HepG2 (cell line): Measurements from ENCODE around the gene FIBCD1. TPM values are rescaled to one million over a fixed set of nuclear protein-coding genes. Genes with fewer than 3 reads are reported as not detected.

Experiments
- ELF4 ChIP-seq: sonication (generic); formaldehyde crosslinking; IDR thresholded peaks from 2 replicates; pipeline ENCODE4 v1.5.0; 2020; ENCODE audit warnings: missing genetic modification reagents, mild to moderate bottlenecking, moderate library complexity, borderline replicate concordance
- NR2F6 ChIP-seq, 2 experiments: IDR thresholded peaks; 2 replicates each; pipeline ENCODE4 v1.6.1; 2016; ENCODE audit warnings: antibody characterized with exemption in 1 of 2, mild to moderate bottlenecking in 1 of 2
- PAF1 ChIP-seq: IDR thresholded peaks from 2 replicates; pipeline ENCODE4 v1.6.1; 2016; ENCODE audit warnings: missing genetic modification reagents, missing compliant biosample characterization
- polyA plus RNA-seq, 8 experiments: library from polyadenylated mRNA; depleted of rRNA in 3 of 8; stranded (reverse) in 7 of 8; unstranded in 1 of 8; fragments of >200 nt; fragmentation: Illumina TruSeq in 4 of 8; extraction: Trizol in 4 of 8; gene quantifications; 2 replicates each; pipeline versions ENCODE4 v1.2.1 to v1.2.3, GENCODE V29; 2011 to 2016; ENCODE audit warnings: low read depth in 4 of 8, missing spikeins in 1 of 8, mixed read lengths in 1 of 8; ENCODE audit not compliant: insufficient read depth in 1 of 8
- total RNA-seq, 5 experiments: library from RNA; depleted of rRNA; stranded (reverse); fragments of >200 nt; fragmentation: Illumina TruSeq; extraction: Trizol; gene quantifications; 2 replicates each; pipeline ENCODE4 v1.2.3, GENCODE V29; 2016; ENCODE audit warnings: low read depth in 1 of 5
- TF ChIP-seq, protein P1 (sequence below): sonication (generic); formaldehyde crosslinking; IDR thresholded peaks from 2 replicates; pipeline ENCODE4 v1.5.0; 2020; ENCODE audit warnings: mild to moderate bottlenecking, missing genetic modification reagents, borderline replicate concordance
- TF ChIP-seq, protein P2 (sequence below): sonication (generic); formaldehyde crosslinking; conservative IDR thresholded peaks from 2 replicates; pipeline ENCODE4 v1.8.0; 2022; ENCODE audit warnings: missing genetic modification reagents

The FIBCD1 gene
- total and polyA plus RNA-seq, 2 of the 13 experiments (the other 11 are each of a cell fraction or from before 2014, with no cell fraction given), result 0.55 to 0.89 TPM

- TF ChIP-seq, protein P1, sequence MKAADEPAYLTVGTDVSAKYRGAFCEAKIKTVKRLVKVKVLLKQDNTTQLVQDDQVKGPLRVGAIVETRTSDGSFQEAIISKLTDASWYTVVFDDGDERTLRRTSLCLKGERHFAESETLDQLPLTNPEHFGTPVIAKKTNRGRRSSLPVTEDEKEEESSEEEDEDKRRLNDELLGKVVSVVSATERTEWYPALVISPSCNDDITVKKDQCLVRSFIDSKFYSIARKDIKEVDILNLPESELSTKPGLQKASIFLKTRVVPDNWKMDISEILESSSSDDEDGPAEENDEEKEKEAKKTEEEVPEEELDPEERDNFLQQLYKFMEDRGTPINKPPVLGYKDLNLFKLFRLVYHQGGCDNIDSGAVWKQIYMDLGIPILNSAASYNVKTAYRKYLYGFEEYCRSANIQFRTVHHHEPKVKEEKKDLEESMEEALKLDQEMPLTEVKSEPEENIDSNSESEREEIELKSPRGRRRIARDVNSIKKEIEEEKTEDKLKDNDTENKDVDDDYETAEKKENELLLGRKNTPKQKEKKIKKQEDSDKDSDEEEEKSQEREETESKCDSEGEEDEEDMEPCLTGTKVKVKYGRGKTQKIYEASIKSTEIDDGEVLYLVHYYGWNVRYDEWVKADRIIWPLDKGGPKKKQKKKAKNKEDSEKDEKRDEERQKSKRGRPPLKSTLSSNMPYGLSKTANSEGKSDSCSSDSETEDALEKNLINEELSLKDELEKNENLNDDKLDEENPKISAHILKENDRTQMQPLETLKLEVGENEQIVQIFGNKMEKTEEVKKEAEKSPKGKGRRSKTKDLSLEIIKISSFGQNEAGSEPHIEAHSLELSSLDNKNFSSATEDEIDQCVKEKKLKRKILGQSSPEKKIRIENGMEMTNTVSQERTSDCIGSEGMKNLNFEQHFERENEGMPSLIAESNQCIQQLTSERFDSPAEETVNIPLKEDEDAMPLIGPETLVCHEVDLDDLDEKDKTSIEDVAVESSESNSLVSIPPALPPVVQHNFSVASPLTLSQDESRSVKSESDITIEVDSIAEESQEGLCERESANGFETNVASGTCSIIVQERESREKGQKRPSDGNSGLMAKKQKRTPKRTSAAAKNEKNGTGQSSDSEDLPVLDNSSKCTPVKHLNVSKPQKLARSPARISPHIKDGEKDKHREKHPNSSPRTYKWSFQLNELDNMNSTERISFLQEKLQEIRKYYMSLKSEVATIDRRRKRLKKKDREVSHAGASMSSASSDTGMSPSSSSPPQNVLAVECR, result no peak
- TF ChIP-seq, protein P2, sequence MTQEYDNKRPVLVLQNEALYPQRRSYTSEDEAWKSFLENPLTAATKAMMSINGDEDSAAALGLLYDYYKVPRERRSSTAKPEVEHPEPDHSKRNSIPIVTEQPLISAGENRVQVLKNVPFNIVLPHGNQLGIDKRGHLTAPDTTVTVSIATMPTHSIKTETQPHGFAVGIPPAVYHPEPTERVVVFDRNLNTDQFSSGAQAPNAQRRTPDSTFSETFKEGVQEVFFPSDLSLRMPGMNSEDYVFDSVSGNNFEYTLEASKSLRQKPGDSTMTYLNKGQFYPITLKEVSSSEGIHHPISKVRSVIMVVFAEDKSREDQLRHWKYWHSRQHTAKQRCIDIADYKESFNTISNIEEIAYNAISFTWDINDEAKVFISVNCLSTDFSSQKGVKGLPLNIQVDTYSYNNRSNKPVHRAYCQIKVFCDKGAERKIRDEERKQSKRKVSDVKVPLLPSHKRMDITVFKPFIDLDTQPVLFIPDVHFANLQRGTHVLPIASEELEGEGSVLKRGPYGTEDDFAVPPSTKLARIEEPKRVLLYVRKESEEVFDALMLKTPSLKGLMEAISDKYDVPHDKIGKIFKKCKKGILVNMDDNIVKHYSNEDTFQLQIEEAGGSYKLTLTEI (CRISPR knock-in tag), result no peak
- TF ChIP-seq PAF1 (CRISPR knock-in tag) (no peak), NR2F6 (IDR thresholded peaks at IDR 0.05) (no peak), NR2F6 (CRISPR knock-in tag; IDR thresholded peaks at IDR 0.05) (no peak), ELF4 (CRISPR knock-in tag) (no peak)
These were observed 8.6 kb upstream of the FIBCD1 start (continued) for GRCh38 chr9:130947618-130948140.
